HG02943 (cell line): ENCODE results near the gene ATG16L1.

Experiments
- ATAC-seq: cut with Tn5 transposase; IDR thresholded peaks from one replicate; pipeline ENCODE4 v1.9.1; 2021; ENCODE audit warnings: mild to moderate bottlenecking, low read depth, moderate library complexity; ENCODE audit not compliant: unreplicated experiment

The ATG16L1 gene

GRCh38 chr2:233251306-233252116 lies at the start of gene ATG16L1:
Gene ATG16L1 (plus strand): TSS chr2:233251673. CDS start chr2:233251828, 155 bp downstream.
- peak; percentile 91 for ATAC-seq

GRCh38 chr2:233202531-233202944 lies 48.9 kb upstream of the ATG16L1 start:
- no peak for ATAC-seq

- no peak for ATAC-seq
Measured at GRCh38 chr2:233203060-233203459, 48.4 kb upstream of the ATG16L1 start.

- ATAC-seq = no peak
Measured at GRCh38 chr2:233204286-233204936, 47.1 kb upstream of the ATG16L1 start.

- ATAC-seq = no peak
Measured at GRCh38 chr2:233208382-233209116, 42.9 kb upstream of the ATG16L1 start.

- ATAC-seq = no peak
Measured at GRCh38 chr2:233209117-233209532, 42.3 kb upstream of the ATG16L1 start.

- ATAC-seq = no peak
Measured at GRCh38 chr2:233209533-233210171, 41.8 kb upstream of the ATG16L1 start.

GRCh38 chr2:233210281-233210680 lies 41.2 kb upstream of the ATG16L1 start:
- ATAC-seq = no peak

GRCh38 chr2:233210843-233211547 lies 40.5 kb upstream of the ATG16L1 start:
- ATAC-seq = no peak

- no peak for ATAC-seq
Measured at GRCh38 chr2:233211548-233211895, 40.0 kb upstream of the ATG16L1 start.

- ATAC-seq = no peak
Measured at GRCh38 chr2:233213011-233213410, 38.5 kb upstream of the ATG16L1 start.

- no peak for ATAC-seq
Measured at GRCh38 chr2:233213975-233214374, 37.5 kb upstream of the ATG16L1 start.

- no peak for ATAC-seq
Measured at GRCh38 chr2:233217892-233218377, 33.5 kb upstream of the ATG16L1 start.

- ATAC-seq = no peak
Measured at GRCh38 chr2:233218836-233219235, 32.6 kb upstream of the ATG16L1 start.

GRCh38 chr2:233219848-233220247 lies 31.6 kb upstream of the ATG16L1 start:
- ATAC-seq = no peak

- no peak for ATAC-seq
Measured at GRCh38 chr2:233221378-233222063, 30.0 kb upstream of the ATG16L1 start.

- peak; percentile 54 for ATAC-seq
Measured at GRCh38 chr2:233223059-233223894, 28.2 kb upstream of the ATG16L1 start.

- ATAC-seq = no peak
Measured at GRCh38 chr2:233225230-233226068, 26.0 kb upstream of the ATG16L1 start.
